ENCODE data around the gene WFIKKN2. TPM values are rescaled to one million over a fixed set of nuclear protein-coding genes. Genes with fewer than 3 reads are reported as not detected.

The WFIKKN2 gene
- total and polyA plus RNA-seq, 10 of the 15 experiments (the other 5 are each of a cell fraction or from before 2014, with no cell fraction given): 0.06 TPM; not detected in 9

DNA sequence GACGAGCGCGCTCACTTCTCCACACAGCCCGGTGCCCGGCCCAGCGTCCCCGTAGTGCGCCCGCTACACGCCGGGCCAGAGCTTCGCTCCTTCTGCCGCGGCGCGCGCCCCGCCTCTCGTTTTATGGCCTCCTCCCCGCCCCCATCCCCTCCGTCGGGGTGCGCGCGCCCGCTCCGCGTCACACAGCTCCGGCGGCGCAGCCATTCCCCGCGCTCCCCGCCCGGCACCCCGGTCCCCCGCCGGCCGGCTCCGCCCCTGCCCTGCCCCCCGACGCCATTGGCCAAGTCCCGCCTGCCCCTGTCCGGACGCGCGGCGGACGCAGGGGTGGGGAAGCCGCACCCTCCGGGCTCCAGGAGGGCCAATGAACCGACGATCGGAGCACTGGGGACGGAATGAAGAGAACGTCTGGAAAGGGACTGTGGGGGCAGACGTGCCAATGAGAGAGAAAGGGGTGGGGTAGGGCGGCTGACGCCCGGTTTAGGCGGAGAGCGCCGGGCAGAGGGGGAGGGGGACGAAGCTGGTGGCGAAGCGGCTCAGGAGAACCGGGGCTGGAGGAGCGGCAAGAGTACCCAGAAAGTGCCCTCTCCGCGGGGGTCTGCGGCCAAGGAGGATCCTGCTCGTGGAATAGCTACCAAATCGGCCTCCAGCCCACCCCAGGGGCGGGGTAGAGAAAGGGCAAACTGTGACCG is 31.0 kb downstream of the WFIKKN2 start, which contains the start of gene TOB1 (continued):
- TF ChIP-seq POLR2AphosphoS2 (IDR thresholded peaks at IDR 0.05; ENCODE audit: low read depth, low read length): peak; percentile 99
- TF ChIP-seq, protein P1, sequence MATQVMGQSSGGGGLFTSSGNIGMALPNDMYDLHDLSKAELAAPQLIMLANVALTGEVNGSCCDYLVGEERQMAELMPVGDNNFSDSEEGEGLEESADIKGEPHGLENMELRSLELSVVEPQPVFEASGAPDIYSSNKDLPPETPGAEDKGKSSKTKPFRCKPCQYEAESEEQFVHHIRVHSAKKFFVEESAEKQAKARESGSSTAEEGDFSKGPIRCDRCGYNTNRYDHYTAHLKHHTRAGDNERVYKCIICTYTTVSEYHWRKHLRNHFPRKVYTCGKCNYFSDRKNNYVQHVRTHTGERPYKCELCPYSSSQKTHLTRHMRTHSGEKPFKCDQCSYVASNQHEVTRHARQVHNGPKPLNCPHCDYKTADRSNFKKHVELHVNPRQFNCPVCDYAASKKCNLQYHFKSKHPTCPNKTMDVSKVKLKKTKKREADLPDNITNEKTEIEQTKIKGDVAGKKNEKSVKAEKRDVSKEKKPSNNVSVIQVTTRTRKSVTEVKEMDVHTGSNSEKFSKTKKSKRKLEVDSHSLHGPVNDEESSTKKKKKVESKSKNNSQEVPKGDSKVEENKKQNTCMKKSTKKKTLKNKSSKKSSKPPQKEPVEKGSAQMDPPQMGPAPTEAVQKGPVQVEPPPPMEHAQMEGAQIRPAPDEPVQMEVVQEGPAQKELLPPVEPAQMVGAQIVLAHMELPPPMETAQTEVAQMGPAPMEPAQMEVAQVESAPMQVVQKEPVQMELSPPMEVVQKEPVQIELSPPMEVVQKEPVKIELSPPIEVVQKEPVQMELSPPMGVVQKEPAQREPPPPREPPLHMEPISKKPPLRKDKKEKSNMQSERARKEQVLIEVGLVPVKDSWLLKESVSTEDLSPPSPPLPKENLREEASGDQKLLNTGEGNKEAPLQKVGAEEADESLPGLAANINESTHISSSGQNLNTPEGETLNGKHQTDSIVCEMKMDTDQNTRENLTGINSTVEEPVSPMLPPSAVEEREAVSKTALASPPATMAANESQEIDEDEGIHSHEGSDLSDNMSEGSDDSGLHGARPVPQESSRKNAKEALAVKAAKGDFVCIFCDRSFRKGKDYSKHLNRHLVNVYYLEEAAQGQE (IDR thresholded peaks at IDR 0.05; ENCODE audit: low read depth, low read length): peak; percentile 54; the same call in 1 of the 2 replicates
- TF ChIP-seq SMAD1 (IDR thresholded peaks at IDR 0.05; ENCODE audit: low read depth, partially characterized antibody): peak; percentile 16
- TF ChIP-seq ESRRA (IDR thresholded peaks at IDR 0.05; ENCODE audit: low read length): no peak
- TF ChIP-seq ATF7 (IDR thresholded peaks at IDR 0.05; ENCODE audit: low read depth): no peak
- no peak for TF ChIP-seq RAD21 (IDR thresholded peaks at IDR 0.05; ENCODE audit: insufficient read depth, low read depth, low read length)
- no peak for TF ChIP-seq NR2F1 (conservative IDR thresholded peaks at IDR 0.05)
- TF ChIP-seq, protein P2, sequence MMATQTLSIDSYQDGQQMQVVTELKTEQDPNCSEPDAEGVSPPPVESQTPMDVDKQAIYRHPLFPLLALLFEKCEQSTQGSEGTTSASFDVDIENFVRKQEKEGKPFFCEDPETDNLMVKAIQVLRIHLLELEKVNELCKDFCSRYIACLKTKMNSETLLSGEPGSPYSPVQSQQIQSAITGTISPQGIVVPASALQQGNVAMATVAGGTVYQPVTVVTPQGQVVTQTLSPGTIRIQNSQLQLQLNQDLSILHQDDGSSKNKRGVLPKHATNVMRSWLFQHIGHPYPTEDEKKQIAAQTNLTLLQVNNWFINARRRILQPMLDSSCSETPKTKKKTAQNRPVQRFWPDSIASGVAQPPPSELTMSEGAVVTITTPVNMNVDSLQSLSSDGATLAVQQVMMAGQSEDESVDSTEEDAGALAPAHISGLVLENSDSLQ (IDR thresholded peaks at IDR 0.05): no peak
- TF ChIP-seq, protein P3, sequence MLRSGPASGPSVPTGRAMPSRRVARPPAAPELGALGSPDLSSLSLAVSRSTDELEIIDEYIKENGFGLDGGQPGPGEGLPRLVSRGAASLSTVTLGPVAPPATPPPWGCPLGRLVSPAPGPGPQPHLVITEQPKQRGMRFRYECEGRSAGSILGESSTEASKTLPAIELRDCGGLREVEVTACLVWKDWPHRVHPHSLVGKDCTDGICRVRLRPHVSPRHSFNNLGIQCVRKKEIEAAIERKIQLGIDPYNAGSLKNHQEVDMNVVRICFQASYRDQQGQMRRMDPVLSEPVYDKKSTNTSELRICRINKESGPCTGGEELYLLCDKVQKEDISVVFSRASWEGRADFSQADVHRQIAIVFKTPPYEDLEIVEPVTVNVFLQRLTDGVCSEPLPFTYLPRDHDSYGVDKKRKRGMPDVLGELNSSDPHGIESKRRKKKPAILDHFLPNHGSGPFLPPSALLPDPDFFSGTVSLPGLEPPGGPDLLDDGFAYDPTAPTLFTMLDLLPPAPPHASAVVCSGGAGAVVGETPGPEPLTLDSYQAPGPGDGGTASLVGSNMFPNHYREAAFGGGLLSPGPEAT (IDR thresholded peaks at IDR 0.05; ENCODE audit: low read depth): no peak
- TF ChIP-seq, protein P4, sequence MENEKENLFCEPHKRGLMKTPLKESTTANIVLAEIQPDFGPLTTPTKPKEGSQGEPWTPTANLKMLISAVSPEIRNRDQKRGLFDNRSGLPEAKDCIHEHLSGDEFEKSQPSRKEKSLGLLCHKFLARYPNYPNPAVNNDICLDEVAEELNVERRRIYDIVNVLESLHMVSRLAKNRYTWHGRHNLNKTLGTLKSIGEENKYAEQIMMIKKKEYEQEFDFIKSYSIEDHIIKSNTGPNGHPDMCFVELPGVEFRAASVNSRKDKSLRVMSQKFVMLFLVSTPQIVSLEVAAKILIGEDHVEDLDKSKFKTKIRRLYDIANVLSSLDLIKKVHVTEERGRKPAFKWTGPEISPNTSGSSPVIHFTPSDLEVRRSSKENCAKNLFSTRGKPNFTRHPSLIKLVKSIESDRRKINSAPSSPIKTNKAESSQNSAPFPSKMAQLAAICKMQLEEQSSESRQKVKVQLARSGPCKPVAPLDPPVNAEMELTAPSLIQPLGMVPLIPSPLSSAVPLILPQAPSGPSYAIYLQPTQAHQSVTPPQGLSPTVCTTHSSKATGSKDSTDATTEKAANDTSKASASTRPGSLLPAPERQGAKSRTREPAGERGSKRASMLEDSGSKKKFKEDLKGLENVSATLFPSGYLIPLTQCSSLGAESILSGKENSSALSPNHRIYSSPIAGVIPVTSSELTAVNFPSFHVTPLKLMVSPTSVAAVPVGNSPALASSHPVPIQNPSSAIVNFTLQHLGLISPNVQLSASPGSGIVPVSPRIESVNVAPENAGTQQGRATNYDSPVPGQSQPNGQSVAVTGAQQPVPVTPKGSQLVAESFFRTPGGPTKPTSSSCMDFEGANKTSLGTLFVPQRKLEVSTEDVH (IDR thresholded peaks at IDR 0.05; ENCODE audit: low read depth, partially characterized antibody): peak; percentile 45
- no peak for TF ChIP-seq HDAC2 (IDR thresholded peaks at IDR 0.05)
- TF ChIP-seq TCF3 (IDR thresholded peaks at IDR 0.05; ENCODE audit: borderline replicate concordance, insufficient read depth, low read depth, low read length): peak; percentile 97
- TF ChIP-seq BHLHE40 (IDR thresholded peaks at IDR 0.05; ENCODE audit: borderline replicate concordance in 1 of 2, low read depth in 2 of 2, low read length in 1 of 2): peak in 1 of 2 experiments; percentile 24; a peak in 1 of 4 replicates
- TF ChIP-seq GATAD2B (conservative IDR thresholded peaks at IDR 0.05; ENCODE audit: low read depth): no peak; the same call in 1 of the 2 replicates
- peak; percentile 64 for TF ChIP-seq IKZF1 (conservative IDR thresholded peaks at IDR 0.05)
- 0 out of 2 replicates have a peak, but pooled peaks have one; percentile 35 for TF ChIP-seq MYB (IDR thresholded peaks at IDR 0.05; ENCODE audit: borderline replicate concordance, low read depth, low read length)
- TF ChIP-seq POLR2AphosphoS5 (IDR thresholded peaks at IDR 0.05; ENCODE audit: low read length): peak; percentile 99
- TF ChIP-seq LARP7 (IDR thresholded peaks at IDR 0.05): peak; percentile 20; the same call in 1 of the 2 replicates
- TF ChIP-seq BRCA1 (IDR thresholded peaks at IDR 0.05; ENCODE audit: low read depth, low read length): no peak
- TF ChIP-seq, protein P5, sequence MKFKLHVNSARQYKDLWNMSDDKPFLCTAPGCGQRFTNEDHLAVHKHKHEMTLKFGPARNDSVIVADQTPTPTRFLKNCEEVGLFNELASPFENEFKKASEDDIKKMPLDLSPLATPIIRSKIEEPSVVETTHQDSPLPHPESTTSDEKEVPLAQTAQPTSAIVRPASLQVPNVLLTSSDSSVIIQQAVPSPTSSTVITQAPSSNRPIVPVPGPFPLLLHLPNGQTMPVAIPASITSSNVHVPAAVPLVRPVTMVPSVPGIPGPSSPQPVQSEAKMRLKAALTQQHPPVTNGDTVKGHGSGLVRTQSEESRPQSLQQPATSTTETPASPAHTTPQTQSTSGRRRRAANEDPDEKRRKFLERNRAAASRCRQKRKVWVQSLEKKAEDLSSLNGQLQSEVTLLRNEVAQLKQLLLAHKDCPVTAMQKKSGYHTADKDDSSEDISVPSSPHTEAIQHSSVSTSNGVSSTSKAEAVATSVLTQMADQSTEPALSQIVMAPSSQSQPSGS (IDR thresholded peaks at IDR 0.05; ENCODE audit: low read length): no peak

Measured in GM12878 (cell line).